Astrocyte of the spinal cord (primary cell): Measurements from ENCODE around the gene B3GNT3.

Experiments
- DNase-seq: peaks from one replicate; pipeline ENCODE4 v3.0.0; 2011; ENCODE audit warnings: low read depth, low spot score
- H3K4me3 ChIP-seq: 2 replicates; pipeline ENCODE4 v1.5.1; 2011; ENCODE audit warnings: low read depth, mild to moderate bottlenecking, low read length, moderate library complexity
- CTCF ChIP-seq: IDR thresholded peaks from 2 replicates; pipeline ENCODE4 v1.5.1; 2012; ENCODE audit warnings: low read depth, mild to moderate bottlenecking, low read length, inconsistent platforms
- in situ Hi-C: cut with HindIII; loops from 2 replicates; pipeline ENCODE4 v1.10.0; 2017; ENCODE audit warnings: low sequenced_read_pairs

The B3GNT3 gene

DNA sequence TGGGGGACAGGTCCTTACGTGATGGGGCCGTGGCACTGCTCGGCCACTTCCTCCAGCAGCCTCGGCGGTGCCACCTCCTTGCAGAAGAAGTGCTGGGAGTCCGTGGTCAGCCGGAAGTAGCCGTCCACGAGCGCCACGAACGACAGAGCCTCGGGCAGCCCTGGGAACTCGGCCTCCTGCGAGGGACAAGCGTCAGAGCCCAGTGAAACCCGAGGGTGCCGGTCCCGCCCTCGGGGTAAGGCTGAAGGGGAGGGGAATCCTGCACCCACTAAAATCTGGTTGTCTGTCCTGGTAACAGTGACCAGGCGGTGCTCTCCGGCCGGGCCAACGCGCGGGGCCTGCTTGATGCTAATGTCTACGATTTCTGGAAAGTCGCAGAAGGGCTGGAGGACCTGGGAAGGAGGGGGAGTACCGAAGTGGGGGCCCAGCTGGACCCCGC, 46.5 kb downstream of the B3GNT3 start:
- peak overlapping the region; percentile 26 for H3K4me3 ChIP-seq
- in situ Hi-C loops = no loop called here
- no peak for TF ChIP-seq CTCF
- no peak for DNase-seq

DNA sequence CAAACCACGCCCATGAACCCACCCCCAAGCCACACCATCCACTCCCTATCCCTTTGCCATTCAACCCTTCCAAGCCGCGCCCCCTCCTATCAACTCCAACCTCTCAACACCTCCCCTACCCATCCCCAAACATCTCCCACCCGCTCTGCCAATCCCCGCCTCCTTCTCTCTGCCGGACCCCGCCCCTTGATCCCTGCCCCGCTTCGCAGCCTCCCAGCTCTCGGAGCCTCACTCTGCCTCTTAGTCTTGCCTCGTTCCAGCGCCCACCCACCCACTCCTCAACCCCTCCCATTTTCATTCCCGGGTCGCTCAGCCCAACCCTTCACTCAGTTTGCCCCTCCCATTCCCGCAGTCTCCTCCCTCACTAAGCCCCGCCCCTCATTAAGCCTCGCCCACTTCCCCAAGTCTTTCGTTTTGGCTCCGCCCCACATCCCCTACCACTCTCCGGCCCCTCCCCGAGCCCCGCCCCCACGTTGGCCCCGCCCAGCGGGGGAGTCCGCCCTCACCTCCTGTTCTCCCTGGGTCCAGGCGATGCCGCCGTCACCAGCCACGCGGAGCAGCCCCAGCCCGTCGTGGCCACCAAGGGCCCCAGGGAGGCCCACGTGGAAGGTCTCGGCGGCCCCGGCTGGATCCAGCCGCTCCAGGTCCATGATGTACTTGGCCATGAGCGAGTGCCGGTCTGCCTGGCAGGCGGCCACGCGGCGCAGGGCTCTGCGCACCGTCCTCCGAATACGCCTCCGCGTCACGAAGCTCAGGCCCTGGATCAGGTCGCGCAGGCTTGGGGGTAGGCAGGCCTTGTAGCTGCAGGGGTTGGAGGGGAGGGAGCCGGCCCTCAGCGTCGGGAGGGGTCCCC, 47.1 kb downstream of the B3GNT3 start:
- peak overlapping the region; percentile 26 for H3K4me3 ChIP-seq
- TF ChIP-seq CTCF = no peak
- in situ Hi-C loops = no loop called here
- DNase-seq = peak; percentile 82

DNA sequence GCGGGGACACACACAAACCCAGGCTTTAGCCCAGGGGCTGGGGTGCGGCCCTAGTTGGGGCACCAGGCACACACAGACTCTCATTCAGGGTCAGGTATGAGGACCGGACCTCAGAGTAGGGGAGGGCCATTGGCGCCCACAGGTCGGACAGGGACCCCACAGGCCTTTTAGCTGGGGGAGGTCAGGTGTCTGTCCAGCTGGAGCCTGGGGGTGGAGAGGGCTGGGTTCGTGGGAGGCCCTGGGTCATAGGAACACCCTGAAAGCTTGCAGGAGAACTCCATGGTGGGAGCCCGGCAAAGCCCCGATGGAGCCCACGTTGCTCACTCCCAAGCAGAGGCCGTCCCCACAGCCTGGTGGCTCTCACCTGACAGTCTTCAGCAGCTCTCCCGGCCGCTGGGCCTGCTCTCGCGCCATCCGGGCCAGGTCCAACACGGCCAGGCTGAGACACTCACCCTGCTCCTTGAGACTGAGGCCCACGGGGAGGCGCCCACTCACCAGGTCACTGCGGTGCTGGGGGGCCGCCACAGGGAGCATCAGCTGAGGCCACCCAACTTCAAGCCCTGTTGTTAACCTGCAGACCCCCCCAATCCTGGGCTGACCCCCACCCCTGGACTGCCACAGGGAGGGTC, 47.8 kb downstream of the B3GNT3 start:
- H3K4me3 ChIP-seq = peak overlapping the region; percentile 18
- in situ Hi-C loops = no loop called here
- no peak for DNase-seq
- TF ChIP-seq CTCF = no peak

GRCh38 chr19:17843292-17843827, 48.4 kb downstream of the B3GNT3 start:
- DNase-seq = no peak
- in situ Hi-C loops = no loop called here
- no peak for TF ChIP-seq CTCF
- H3K4me3 ChIP-seq = no peak overlapping the region

GRCh38 chr19:17843908-17844490, 49.1 kb downstream of the B3GNT3 start:
- in situ Hi-C loops = no loop called here
- TF ChIP-seq CTCF = no peak
- no peak for DNase-seq
- H3K4me3 ChIP-seq = no peak overlapping the region

DNA sequence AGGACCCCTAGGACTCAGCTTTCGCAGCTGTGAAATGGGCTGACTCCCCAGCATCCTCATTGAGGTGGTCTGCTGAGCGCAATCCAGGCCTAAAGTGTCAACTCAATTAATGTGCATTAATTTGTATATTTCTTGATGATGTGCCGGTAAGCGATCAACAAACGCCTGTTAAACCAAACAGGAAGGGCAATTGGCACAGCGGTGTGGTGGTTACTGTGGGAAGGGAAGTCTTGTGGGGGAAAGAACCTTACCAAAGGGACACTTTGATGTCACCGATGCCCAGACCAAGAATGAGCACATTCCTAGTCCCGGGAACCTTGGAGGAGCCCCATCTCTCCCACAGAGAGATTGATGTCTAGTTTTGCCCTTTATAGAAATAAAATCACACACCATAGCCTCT, 51.2 kb downstream of the B3GNT3 start:
- H3K4me3 ChIP-seq = no peak overlapping the region
- DNase-seq = no peak
- in situ Hi-C loops = no loop called here
- TF ChIP-seq CTCF = no peak
